Naive thymus-derived CD4-positive, alpha-beta T cell (primary cell): Measurements from ENCODE around the gene MLNR. TPM values are rescaled to one million over a fixed set of nuclear protein-coding genes. Genes with fewer than 3 reads are reported as not detected.
A peak's percentile ranks its signal among the peaks of the same experiment; 100 is the strongest.

Experiments used
- ATAC-seq: fragments of 150-1000 bp; cut with Tn5 transposase; 2 replicates; pipeline ENCODE4 v1.10.0; 2021; ENCODE audit warnings: mild to moderate bottlenecking, moderate library complexity
- CTCF ChIA-PET: fragments of 350-600 bp; sonication (Branson Sonifier 250); formaldehyde crosslinking; loops from one replicate; lab custom pipeline; 2021; ENCODE audit warnings: antibody characterized with exemption; lab: Charles Lee
- POLR2A ChIA-PET: fragments of 350-600 bp; sonication (Branson Sonifier 250); formaldehyde crosslinking; loops from one replicate; lab custom pipeline; 2021; ENCODE audit warnings: antibody characterized with exemption, inconsistent platforms; lab: Charles Lee
- DNase-seq, 9 donors: peaks; one replicate each; pipeline versions ENCODE4 v3.0.0 to v3.0.0-alpha.2; 2020 to 2022; ENCODE audit warnings: mixed read lengths in 1 of 9
- H3K27ac ChIP-seq: one replicate; pipeline ENCODE4 v1.7.0; 2013; ENCODE audit warnings: mild to moderate bottlenecking, low read depth, low read length, moderate library complexity
- H3K27me3 ChIP-seq, 2 donors: one replicate each; pipeline ENCODE4 v1.7.0; 2013; ENCODE audit warnings: low read length in 2 of 2, mild to moderate bottlenecking in 2 of 2, moderate library complexity in 2 of 2; ENCODE audit not compliant: control insufficient read depth in 2 of 2, insufficient read depth in 2 of 2
- H3K36me3 ChIP-seq, 3 experiments: 1 replicate in 2 of 3; 2 replicates in 1 of 3; pipeline ENCODE4 v1.7.0; 2013; ENCODE audit warnings: low read length in 3 of 3, mild to moderate bottlenecking in 3 of 3, moderate library complexity in 1 of 3; ENCODE audit not compliant: insufficient read depth in 3 of 3, control insufficient read depth in 2 of 3
- H3K4me1 ChIP-seq, 2 donors: one replicate each; pipeline ENCODE4 v1.7.0; 2013; ENCODE audit warnings: low read length in 2 of 2, mild to moderate bottlenecking in 2 of 2, moderate library complexity in 1 of 2; ENCODE audit not compliant: control insufficient read depth in 2 of 2, insufficient read depth in 2 of 2
- H3K4me3 ChIP-seq: 2 replicates; pipeline ENCODE4 v1.7.0; 2013; ENCODE audit warnings: mild to moderate bottlenecking, low read length
- H3K9me3 ChIP-seq, 3 experiments: 1 replicate in 2 of 3; 2 replicates in 1 of 3; pipeline ENCODE4 v1.7.0; 2013; ENCODE audit warnings: low read length in 3 of 3; ENCODE audit not compliant: control insufficient read depth in 2 of 3
- H3K27ac Mint-ChIP-seq, 9 donors: one replicate each; pipeline ENCODE4 v1.8.0; 2020 to 2022; ENCODE audit warnings: mixed read lengths in 9 of 9, mild to moderate bottlenecking in 8 of 9, moderate library complexity in 5 of 9, inconsistent platforms in 2 of 9
- H3K27me3 Mint-ChIP-seq, 5 donors: one replicate each; pipeline ENCODE4 v1.8.0; 2021 to 2022; ENCODE audit warnings: mixed read lengths in 5 of 5, mild to moderate bottlenecking in 1 of 5
- H3K36me3 Mint-ChIP-seq, 5 donors: one replicate each; pipeline ENCODE4 v1.8.0; 2020 to 2022; ENCODE audit warnings: mixed read lengths in 5 of 5, mild to moderate bottlenecking in 3 of 5, inconsistent platforms in 1 of 5
- H3K4me1 Mint-ChIP-seq, 7 donors: one replicate each; pipeline ENCODE4 v1.8.0; 2020 to 2022; ENCODE audit warnings: mixed read lengths in 7 of 7, mild to moderate bottlenecking in 3 of 7, inconsistent platforms in 1 of 7
- H3K4me3 Mint-ChIP-seq, 10 donors: one replicate each; pipeline ENCODE4 v1.8.0; 2020 to 2022; ENCODE audit warnings: mild to moderate bottlenecking in 10 of 10, mixed read lengths in 10 of 10, moderate library complexity in 6 of 10, inconsistent platforms in 2 of 10
- H3K9me3 Mint-ChIP-seq, 11 donors: one replicate each; pipeline ENCODE4 v1.8.0; 2020 to 2022; ENCODE audit warnings: mixed read lengths in 11 of 11, mild to moderate bottlenecking in 4 of 11, inconsistent platforms in 1 of 11, moderate library complexity in 1 of 11
- intact Hi-C, 2 donors: fragments of 100-400 bp; cut with micrococcal nuclease; formaldehyde crosslinking; loops; one replicate each; pipeline ENCODE4 v1.15.1; 2023
- polyA plus RNA-seq, 2 donors: library from polyadenylated mRNA; unstranded; fragments of 300-500 nt; fragmentation: Illumina TruSeq; gene quantifications; one replicate each; pipeline ENCODE4 v1.2.3, GENCODE V29; 2021
- total RNA-seq, 6 experiments: library from RNA in 5 of 6; stranded (reverse) in 5 of 6; gene quantifications; 1 replicate in 5 of 6; 2 replicates in 1 of 6; pipeline ENCODE4 v1.2.3 and lab custom pipeline; 2021 to 2026

The MLNR gene
- total and polyA plus RNA-seq, 7 experiments from 2014 or later = not detected

DNA sequence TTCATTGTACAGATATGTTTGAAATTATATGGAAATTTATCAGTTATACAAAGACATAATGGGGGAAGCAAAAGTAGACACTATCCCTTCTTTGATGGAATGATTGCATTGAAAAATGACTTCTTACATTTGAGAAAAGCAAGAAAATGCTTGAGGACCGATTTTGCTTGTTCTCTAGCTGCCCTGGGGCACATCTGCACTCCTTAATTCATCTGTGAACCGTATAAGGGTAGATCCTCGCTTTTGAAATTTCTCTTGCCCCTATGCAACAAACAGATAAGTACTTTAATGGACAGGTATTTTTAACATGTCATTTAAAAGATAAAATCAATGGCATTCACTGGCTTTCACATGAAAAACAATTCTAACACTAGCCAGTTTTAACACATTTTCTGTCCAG lies 13.5 kb upstream of the MLNR start:
- H3K27ac Mint-ChIP-seq = peak overlapping the region in 1 of 9 donors; percentile 56
- no peaks in the 10 kb centered on the region for H3K27me3 Mint-ChIP-seq
- intact Hi-C loops = no loop called here
- no peak overlapping the region for H3K27ac ChIP-seq
- DNase-seq = no peak
- no peaks in the 10 kb centered on the region for H3K9me3 ChIP-seq
- ChIA-PET POLR2A (no interaction called here), CTCF (no interaction called here)
- peaks cover 9 to 39% (median 27%) of the 10 kb centered on the region in 5 donors for H3K36me3 Mint-ChIP-seq
- no peak overlapping the region for H3K4me3 Mint-ChIP-seq
- H3K4me1 Mint-ChIP-seq = no peaks in the 10 kb centered on the region
- H3K4me1 ChIP-seq = no peaks in the 10 kb centered on the region
- no peak overlapping the region for H3K4me3 ChIP-seq
- no peaks in the 10 kb centered on the region for H3K27me3 ChIP-seq
- peaks cover 5 to 44% (median 10%) of the 10 kb centered on the region in 3 experiments for H3K36me3 ChIP-seq
- ATAC-seq = no peak
- H3K9me3 Mint-ChIP-seq = peaks cover 0 to 5% (median 0%) of the 10 kb centered on the region in 11 donors

DNA sequence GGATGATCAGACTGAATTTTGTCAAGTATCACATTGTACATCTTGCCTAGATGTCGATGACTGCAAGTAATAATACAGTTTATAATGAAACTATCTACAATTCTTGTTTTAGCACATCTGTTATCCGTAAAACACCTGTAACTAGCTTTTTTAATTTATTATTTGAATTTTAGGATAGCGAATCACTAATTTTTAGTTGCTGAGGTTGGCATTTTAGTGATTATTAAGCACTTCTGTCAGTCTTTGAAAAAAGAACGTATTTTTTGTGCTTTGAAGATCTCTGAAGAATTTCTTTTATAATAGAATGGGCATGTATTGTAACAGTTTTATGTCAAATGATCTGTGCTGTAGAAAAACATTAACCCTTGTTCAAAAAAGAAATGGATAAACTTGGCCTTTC lies 11.5 kb upstream of the MLNR start:
- intact Hi-C loops = no loop called here
- Mint-ChIP-seq H3K36me3 (peaks cover 9 to 32% (median 28%) of the 10 kb centered on the region in 5 donors), H3K27me3 (no peaks in the 10 kb centered on the region), H3K9me3 (peaks cover 0 to 5% (median 0%) of the 10 kb centered on the region in 11 donors), H3K4me3 (no peak overlapping the region), H3K4me1 (peaks cover 0 to under 1% (median 0%) of the 10 kb centered on the region in 7 donors), H3K27ac (no peak overlapping the region)
- no peaks in the 10 kb centered on the region for H3K4me1 ChIP-seq
- no peaks in the 10 kb centered on the region for H3K9me3 ChIP-seq
- no peak overlapping the region for H3K27ac ChIP-seq
- no peak overlapping the region for H3K4me3 ChIP-seq
- no peaks in the 10 kb centered on the region for H3K27me3 ChIP-seq
- POLR2A ChIA-PET = no interaction called here
- CTCF ChIA-PET = no interaction called here
- ATAC-seq = no peak
- H3K36me3 ChIP-seq = peaks cover 5 to 28% (median 6%) of the 10 kb centered on the region in 3 experiments
- DNase-seq = no peak

- H3K27ac Mint-ChIP-seq = peak overlapping the region in 2 of 9 donors; percentile 6 to 15
- no peak overlapping the region for H3K4me3 Mint-ChIP-seq
Measured at GRCh38 chr13:49210114-49210513, 10.0 kb upstream of the MLNR start.

GRCh38 chr13:49210669-49211068 lies 9.5 kb upstream of the MLNR start:
- ATAC-seq (no peak), DNase-seq (no peak)
- Mint-ChIP-seq H3K9me3 (peaks cover 0 to 5% (median 0%) of the 10 kb centered on the region in 11 donors), H3K36me3 (peaks cover 4 to 23% (median 21%) of the 10 kb centered on the region in 5 donors), H3K4me1 (peaks cover 9 to 15% (median 10%) of the 10 kb centered on the region in 7 donors), H3K27ac (peak overlapping the region in 1 of 9 donors; percentile 6), H3K27me3 (no peaks in the 10 kb centered on the region), H3K4me3 (no peak overlapping the region)
- Histone ChIP-seq H3K4me1 (peaks cover 4 to 8% of the 10 kb centered on the region in 2 donors), H3K4me3 (no peak overlapping the region), H3K27me3 (no peaks in the 10 kb centered on the region), H3K27ac (no peak overlapping the region), H3K9me3 (no peaks in the 10 kb centered on the region), H3K36me3 (peaks cover 5 to 16% (median 5%) of the 10 kb centered on the region in 3 experiments)
- ChIA-PET CTCF (no interaction called here), POLR2A (no interaction called here)
- intact Hi-C loops = no loop called here

More at GRCh38 chr13:49210114-49210513, 10.0 kb upstream of the MLNR start:
- peaks cover 4 to 6% of the 10 kb centered on the region in 2 donors for H3K4me1 ChIP-seq
- Mint-ChIP-seq H3K9me3 (peaks cover 0 to 5% (median 0%) of the 10 kb centered on the region in 11 donors), H3K36me3 (peaks cover 4 to 24% (median 21%) of the 10 kb centered on the region in 5 donors), H3K27me3 (no peaks in the 10 kb centered on the region), H3K4me1 (peaks cover 7 to 12% (median 9%) of the 10 kb centered on the region in 7 donors)
- H3K36me3 ChIP-seq = peaks cover 5 to 16% (median 5%) of the 10 kb centered on the region in 3 experiments
- CTCF ChIA-PET = no interaction called here
- no peaks in the 10 kb centered on the region for H3K9me3 ChIP-seq
- ATAC-seq = no peak
- H3K27me3 ChIP-seq = no peaks in the 10 kb centered on the region
- intact Hi-C loops = no loop called here
- POLR2A ChIA-PET = no interaction called here
- no peak overlapping the region for H3K27ac ChIP-seq
- no peak overlapping the region for H3K4me3 ChIP-seq
- no peak for DNase-seq

DNA sequence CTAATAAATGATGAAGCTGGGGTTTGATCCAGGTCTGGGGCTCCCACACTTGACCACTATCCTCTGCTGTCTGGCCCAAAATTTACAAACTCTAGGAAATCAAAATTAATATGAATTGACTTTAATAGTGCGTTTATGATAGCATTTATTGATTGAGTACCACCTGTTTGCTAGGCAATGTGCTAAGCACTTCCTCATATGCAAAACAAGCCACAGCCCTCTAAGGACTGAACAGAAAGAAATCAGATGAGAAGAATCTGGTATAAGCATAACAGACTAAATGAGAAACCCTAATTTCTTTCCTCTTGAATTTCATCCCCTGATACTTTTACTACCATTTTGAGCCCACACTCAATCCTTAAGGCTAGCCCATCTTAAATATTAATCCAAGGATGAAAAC lies 6.6 kb upstream of the MLNR start:
- Histone ChIP-seq H3K27ac (no peak overlapping the region), H3K4me3 (no peak overlapping the region), H3K9me3 (no peaks in the 10 kb centered on the region), H3K4me1 (peaks cover 4 to 8% of the 10 kb centered on the region in 2 donors), H3K36me3 (no peaks in the 10 kb centered on the region), H3K27me3 (no peaks in the 10 kb centered on the region)
- POLR2A ChIA-PET = no interaction called here
- CTCF ChIA-PET = interaction anchor here (0.6 kb wide), 1 partner anchor 122 kb away, joined by 3 read pairs; no protein-coding TSS in a partner anchor
- peaks cover 14 to 18% (median 16%) of the 10 kb centered on the region in 7 donors for H3K4me1 Mint-ChIP-seq
- H3K36me3 Mint-ChIP-seq = peaks cover 10 to 18% (median 16%) of the 10 kb centered on the region in 5 donors
- H3K27me3 Mint-ChIP-seq = peaks cover 17 to 23% (median 18%) of the 10 kb centered on the region in 5 donors
- no peak overlapping the region for H3K27ac Mint-ChIP-seq
- ATAC-seq (no peak), DNase-seq (no peak)
- H3K9me3 Mint-ChIP-seq = peaks cover 0 to 15% (median 2%) of the 10 kb centered on the region in 11 donors
- intact Hi-C loops = no loop called here
- no peak overlapping the region for H3K4me3 Mint-ChIP-seq

- Histone ChIP-seq H3K4me3 (no peak overlapping the region), H3K4me1 (peaks cover 4 to 8% of the 10 kb centered on the region in 2 donors), H3K27ac (no peak overlapping the region), H3K27me3 (no peaks in the 10 kb centered on the region), H3K36me3 (no peaks in the 10 kb centered on the region), H3K9me3 (no peaks in the 10 kb centered on the region)
- DNase-seq (no peak), ATAC-seq (no peak)
- intact Hi-C loops = loop anchor here in 1 of 2 donors (2.0 kb wide), 1 partner anchor 33 kb away; the partner anchor contains the start of gene CDADC1
- Mint-ChIP-seq H3K9me3 (peaks cover 0 to 15% (median 2%) of the 10 kb centered on the region in 11 donors), H3K4me3 (peak overlapping the region in 4 of 10 donors; percentile 5 to 55 (median 30)), H3K4me1 (peaks cover 15 to 21% (median 16%) of the 10 kb centered on the region in 7 donors), H3K36me3 (peaks cover 10 to 20% (median 15%) of the 10 kb centered on the region in 5 donors), H3K27me3 (peaks cover 24 to 30% (median 25%) of the 10 kb centered on the region in 5 donors), H3K27ac (peak overlapping the region in 5 of 9 donors; percentile 22 to 71 (median 61))
- ChIA-PET CTCF (interaction anchor here (0.5 to 1.0 kb wide), 5 partner anchors 34 to 121 kb away, joined by 3 to 4 read pairs (median 3); no protein-coding TSS in a partner anchor), POLR2A (interaction anchor here (0.7 to 2.5 kb wide), 2 partner anchors 9 to 238 kb away, joined by 4 to 8 read pairs; partner anchors contain the start of gene FNDC3A)
Measured at GRCh38 chr13:49213997-49214916, 5.9 kb upstream of the MLNR start.
